Keratinocyte (primary cell): ENCODE data around the gene TDRD10. TPM values are rescaled to one million over a fixed set of nuclear protein-coding genes. Genes with fewer than 3 reads are reported as not detected.

ENCODE experiments used
- DNase-seq: peaks from one replicate; pipeline ENCODE4 v3.0.0-alpha.2; 2011; ENCODE audit warnings: low read depth, missing footprints, low spot score
- FAIRE-seq: peaks from 2 replicates; lab custom pipeline; 2011; peaks lifted over from hg19 to GRCh38; lab: Jason Lieb, UNC
- H2AFZ ChIP-seq: 2 replicates; pipeline ENCODE4 v1.6.0; 2012; ENCODE audit warnings: low read length, control low read depth, inconsistent platforms; ENCODE audit not compliant: control insufficient read depth
- H3K27ac ChIP-seq: 2 replicates; pipeline ENCODE4 v1.5.1; 2011; ENCODE audit warnings: low read length; ENCODE audit not compliant: control insufficient read depth, insufficient read depth
- H3K27me3 ChIP-seq: 3 replicates; pipeline ENCODE4 v1.6.0; 2011; ENCODE audit warnings: low read length; ENCODE audit not compliant: control insufficient read depth, insufficient read depth; ENCODE audit errors: extremely low read depth
- H3K36me3 ChIP-seq, 2 experiments: 2 replicates in 1 of 2; 3 replicates in 1 of 2; pipeline ENCODE4 v1.5.1; 2011; ENCODE audit warnings: low read length in 2 of 2, mild to moderate bottlenecking in 1 of 2; ENCODE audit not compliant: control insufficient read depth in 2 of 2, insufficient read depth in 2 of 2; ENCODE audit errors: extremely low read depth in 1 of 2
- H3K4me1 ChIP-seq: 3 replicates; pipeline ENCODE4 v1.5.1; 2011; ENCODE audit warnings: low read length; ENCODE audit not compliant: control insufficient read depth, insufficient read depth; ENCODE audit errors: extremely low read depth
- H3K4me2 ChIP-seq: 3 replicates; pipeline ENCODE4 v1.6.0; 2011; ENCODE audit warnings: low read depth, low read length; ENCODE audit not compliant: control insufficient read depth, insufficient read depth; ENCODE audit errors: extremely low read depth
- H3K4me3 ChIP-seq, 3 experiments: fragments of 200-600 bp in 1 of 3; sonication (generic) in 1 of 3; 2 replicates in 2 of 3; 3 replicates in 1 of 3; pipeline ENCODE4 v1.5.1; 2011 to 2016; ENCODE audit warnings: low read length in 3 of 3, mild to moderate bottlenecking in 3 of 3, control low read depth in 2 of 3, inconsistent platforms in 1 of 3, low read depth in 1 of 3, mixed read lengths in 1 of 3, mixed run types in 1 of 3, moderate library complexity in 1 of 3; ENCODE audit not compliant: control insufficient read depth in 2 of 3, insufficient read depth in 2 of 3; ENCODE audit errors: extremely low read depth in 1 of 3
- H3K79me2 ChIP-seq: 2 replicates; pipeline ENCODE4 v1.6.0; 2012; ENCODE audit warnings: low read length; ENCODE audit not compliant: control insufficient read depth, insufficient read depth
- H3K9ac ChIP-seq: 3 replicates; pipeline ENCODE4 v1.6.0; 2011; ENCODE audit warnings: low read length; ENCODE audit not compliant: control insufficient read depth, insufficient read depth; ENCODE audit errors: extremely low read depth
- H3K9me1 ChIP-seq: 3 replicates; pipeline ENCODE4 v1.6.0; 2011; ENCODE audit warnings: low read length; ENCODE audit not compliant: control insufficient read depth, insufficient read depth; ENCODE audit errors: extremely low read depth
- H3K9me3 ChIP-seq: 2 replicates; pipeline ENCODE4 v1.5.1; 2012; ENCODE audit warnings: low read depth, low read length; ENCODE audit not compliant: control insufficient read depth
- H4K20me1 ChIP-seq: 3 replicates; pipeline ENCODE4 v1.6.0; 2011; ENCODE audit warnings: low read length; ENCODE audit not compliant: control insufficient read depth, insufficient read depth; ENCODE audit errors: extremely low read depth
- EZH2 ChIP-seq: IDR thresholded peaks from one replicate; pipeline ENCODE4 v1.6.1; 2012; ENCODE audit warnings: inconsistent platforms, mild to moderate bottlenecking, low read length, moderate library complexity
- dilution Hi-C: fragments of 300-500 bp; cut with MboI; formaldehyde crosslinking; loops from one replicate; pipeline ENCODE4 v1.7.0; 2020; ENCODE audit warnings: low sequenced_read_pairs; ENCODE audit not compliant: extremely low pct_ligation_motif_present
- polyA plus RNA-seq, 5 experiments: library from polyadenylated mRNA; depleted of rRNA in 3 of 5; stranded (reverse) in 3 of 5; stranded (forward) in 1 of 5; unstranded in 1 of 5; fragments of >200 nt; gene quantifications; 1 replicate in 1 of 5; 2 replicates in 3 of 5; 3 replicates in 1 of 5; pipeline versions ENCODE4 v1.2.1 to v1.2.3, GENCODE V29; 2011 to 2012; ENCODE audit warnings: missing spikeins in 2 of 5, low read depth in 1 of 5, low replicate concordance in 1 of 5
- TF ChIP-seq, protein P1 (sequence below), 3 experiments: IDR thresholded peaks in 1 of 3; conservative IDR thresholded peaks in 1 of 3; optimal IDR thresholded peaks in 1 of 3; 2 replicates in 2 of 3; 3 replicates in 1 of 3; pipeline versions ENCODE3 to v1.5.1; 2011; ENCODE audit warnings: low read length in 3 of 3, mild to moderate bottlenecking in 3 of 3, moderate library complexity in 2 of 3, control low read depth in 1 of 3, inconsistent platforms in 1 of 3; ENCODE audit not compliant: insufficient read depth in 2 of 3; ENCODE audit errors: extremely low read depth in 1 of 3

Gene TDRD10
- polyA plus RNA-seq, 1 donor (not counting 4 experiments of a cell fraction or from before 2014, with no cell fraction given) = not detected

DNA sequence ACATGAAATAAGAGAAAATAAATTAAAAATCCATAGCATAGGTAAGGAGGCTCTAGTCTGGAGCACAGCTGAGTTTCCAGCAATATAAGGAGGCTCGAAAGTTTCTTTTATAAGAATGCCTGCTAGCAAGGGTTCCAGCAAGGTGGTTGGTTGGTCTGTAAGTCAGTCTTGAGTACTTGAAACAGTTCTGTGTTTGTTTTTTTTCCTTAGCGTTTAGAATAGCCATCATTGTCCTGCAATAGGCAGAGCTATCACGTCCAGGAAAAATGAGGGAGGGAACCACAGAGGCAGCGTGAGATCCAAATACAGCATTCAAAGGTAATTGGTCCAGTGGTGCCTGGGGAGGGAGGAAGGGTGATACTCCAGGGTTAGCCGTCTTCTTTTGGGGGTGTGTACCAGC, 48.1 kb downstream of the TDRD10 start:
- TF ChIP-seq, protein P1, sequence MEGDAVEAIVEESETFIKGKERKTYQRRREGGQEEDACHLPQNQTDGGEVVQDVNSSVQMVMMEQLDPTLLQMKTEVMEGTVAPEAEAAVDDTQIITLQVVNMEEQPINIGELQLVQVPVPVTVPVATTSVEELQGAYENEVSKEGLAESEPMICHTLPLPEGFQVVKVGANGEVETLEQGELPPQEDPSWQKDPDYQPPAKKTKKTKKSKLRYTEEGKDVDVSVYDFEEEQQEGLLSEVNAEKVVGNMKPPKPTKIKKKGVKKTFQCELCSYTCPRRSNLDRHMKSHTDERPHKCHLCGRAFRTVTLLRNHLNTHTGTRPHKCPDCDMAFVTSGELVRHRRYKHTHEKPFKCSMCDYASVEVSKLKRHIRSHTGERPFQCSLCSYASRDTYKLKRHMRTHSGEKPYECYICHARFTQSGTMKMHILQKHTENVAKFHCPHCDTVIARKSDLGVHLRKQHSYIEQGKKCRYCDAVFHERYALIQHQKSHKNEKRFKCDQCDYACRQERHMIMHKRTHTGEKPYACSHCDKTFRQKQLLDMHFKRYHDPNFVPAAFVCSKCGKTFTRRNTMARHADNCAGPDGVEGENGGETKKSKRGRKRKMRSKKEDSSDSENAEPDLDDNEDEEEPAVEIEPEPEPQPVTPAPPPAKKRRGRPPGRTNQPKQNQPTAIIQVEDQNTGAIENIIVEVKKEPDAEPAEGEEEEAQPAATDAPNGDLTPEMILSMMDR (optimal IDR thresholded peaks at IDR 0.05 in 1 of 3, IDR thresholded peaks at IDR 0.05 in 1 of 3, conservative IDR thresholded peaks at IDR 0.05 in 1 of 3; ENCODE audit: extremely low read depth in 1 of 3, insufficient read depth in 2 of 3, low read length in 3 of 3) = no peak
- no peak for TF ChIP-seq EZH2
- H3K27me3 ChIP-seq = no peaks in the 10 kb centered on the region
- H3K9me3 ChIP-seq = no peaks in the 10 kb centered on the region
- H3K4me2 ChIP-seq = no peak overlapping the region
- dilution Hi-C loops = no loop called here
- peaks cover 2% of the 10 kb centered on the region for H3K9me1 ChIP-seq
- H3K79me2 ChIP-seq = no peaks in the 10 kb centered on the region
- H3K9ac ChIP-seq = no peak overlapping the region
- peaks cover 13% of the 10 kb centered on the region for H3K4me1 ChIP-seq
- no peaks in the 10 kb centered on the region for H4K20me1 ChIP-seq
- no peak overlapping the region for H2AFZ ChIP-seq
- FAIRE-seq = no peak
- no peak for DNase-seq
- peaks cover 41 to 63% of the 10 kb centered on the region in 2 experiments for H3K36me3 ChIP-seq
- no peak overlapping the region for H3K4me3 ChIP-seq
- no peak overlapping the region for H3K27ac ChIP-seq

DNA sequence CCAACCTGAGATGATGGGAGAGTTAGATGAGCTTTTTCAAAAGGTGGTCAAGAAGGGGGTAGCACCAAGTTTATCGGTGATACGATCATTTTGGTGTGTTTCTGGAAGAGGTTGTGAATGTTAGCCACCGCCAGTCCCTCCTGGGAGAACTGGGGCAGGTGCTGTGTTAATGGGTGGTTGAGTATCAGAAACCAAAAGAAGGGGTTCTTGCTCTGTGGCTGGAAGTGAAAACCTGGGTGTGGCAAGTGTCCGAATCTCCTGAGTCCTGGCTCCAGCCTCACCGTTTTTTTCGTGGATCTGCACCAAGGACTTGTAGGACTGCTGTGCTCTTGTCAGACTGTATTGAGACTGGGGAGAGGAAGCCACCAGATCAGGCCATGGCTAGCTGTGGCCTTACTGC, 48.6 kb downstream of the TDRD10 start:
- H3K9me3 ChIP-seq = no peaks in the 10 kb centered on the region
- dilution Hi-C loops = no loop called here
- peaks cover 2% of the 10 kb centered on the region for H3K9me1 ChIP-seq
- H3K4me2 ChIP-seq = no peak overlapping the region
- FAIRE-seq (no peak), DNase-seq (no peak)
- peaks cover 46 to 69% of the 10 kb centered on the region in 2 experiments for H3K36me3 ChIP-seq
- H3K27me3 ChIP-seq = no peaks in the 10 kb centered on the region
- no peak overlapping the region for H3K4me3 ChIP-seq
- no peak overlapping the region for H3K27ac ChIP-seq
- no peaks in the 10 kb centered on the region for H4K20me1 ChIP-seq
- TF ChIP-seq, protein P1 (optimal IDR thresholded peaks at IDR 0.05 in 1 of 3, IDR thresholded peaks at IDR 0.05 in 1 of 3, conservative IDR thresholded peaks at IDR 0.05 in 1 of 3; ENCODE audit: extremely low read depth in 1 of 3, insufficient read depth in 2 of 3, low read length in 3 of 3) = no peak
- no peak for TF ChIP-seq EZH2
- peaks cover 13% of the 10 kb centered on the region for H3K4me1 ChIP-seq
- H3K79me2 ChIP-seq = peaks cover 3% of the 10 kb centered on the region
- no peak overlapping the region for H2AFZ ChIP-seq
- H3K9ac ChIP-seq = no peak overlapping the region
